Glomerular visceral epithelial cell (primary cell): Measurements from ENCODE around the gene SYNDIG1.

Experiments used
- DNase-seq: peaks from one replicate; pipeline ENCODE4 v3.0.0-alpha.2; 2016; ENCODE audit errors: extremely low spot score

Gene SYNDIG1

DNA sequence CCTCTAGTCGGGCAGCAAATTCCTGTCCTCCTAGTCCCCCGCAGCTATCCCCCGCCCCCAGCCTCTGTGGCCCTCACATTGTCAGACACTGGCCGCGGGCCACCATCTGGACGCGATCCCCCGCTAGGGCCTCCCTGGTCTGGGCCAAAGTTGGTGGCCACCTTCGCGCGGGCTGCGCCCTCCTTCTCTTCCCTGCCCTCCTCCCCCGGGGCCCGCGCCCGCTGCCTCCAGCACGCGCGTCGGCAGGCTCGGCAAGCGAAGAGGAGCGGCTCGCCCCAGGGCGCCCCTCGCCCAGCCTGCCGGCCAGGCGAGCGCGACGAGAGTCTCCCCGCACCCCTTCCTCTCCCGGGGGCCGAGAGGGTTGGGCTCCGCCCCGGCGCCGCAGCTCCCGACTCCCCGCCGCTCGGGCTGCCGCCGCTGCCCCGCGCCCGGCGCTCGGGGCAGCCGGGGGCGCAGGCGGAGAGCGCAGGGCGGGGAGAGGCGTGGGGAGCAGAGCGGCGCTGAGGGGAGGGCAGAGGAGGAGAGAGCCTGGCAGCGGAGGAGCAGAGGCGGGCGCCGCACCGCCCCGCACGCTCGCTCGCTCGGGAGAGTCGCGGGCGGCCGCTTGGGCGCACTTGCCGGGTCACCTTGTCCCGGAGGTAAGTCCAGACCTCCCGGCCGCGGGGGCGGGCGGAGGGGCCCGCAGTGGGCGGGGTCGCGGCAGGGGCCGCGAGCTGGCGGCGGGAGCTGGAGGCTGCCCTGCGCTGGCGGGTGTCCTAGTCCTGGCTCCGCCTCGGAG lies at the start of gene SYNDIG1:
SYNDIG1 (plus strand) TSS at position 514 of the 778 bp plus-strand sequence. CDS start 73,469 bp downstream, outside the sequence.
- no peak for DNase-seq

DNA sequence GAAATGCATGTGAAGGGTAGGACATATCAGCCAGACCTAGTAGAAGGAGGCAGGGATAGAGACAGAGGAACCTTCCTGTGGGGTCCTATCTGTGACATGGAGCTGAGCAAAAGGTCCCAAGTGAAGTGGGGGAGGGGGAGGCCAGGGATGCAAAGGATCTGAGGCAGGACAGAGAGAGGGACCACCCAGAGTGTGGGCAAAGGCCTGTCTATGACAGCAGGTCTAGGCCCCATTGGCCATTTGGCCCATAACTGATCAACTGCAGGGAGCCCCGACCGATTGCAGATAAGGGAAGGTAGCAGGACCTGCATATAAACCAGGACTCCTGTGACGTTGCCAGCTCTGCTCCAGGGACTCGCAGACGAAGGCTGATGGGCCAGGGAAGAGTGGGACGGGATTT lies 49.6 kb upstream of the SYNDIG1 start:
- DNase-seq: no peak

DNA sequence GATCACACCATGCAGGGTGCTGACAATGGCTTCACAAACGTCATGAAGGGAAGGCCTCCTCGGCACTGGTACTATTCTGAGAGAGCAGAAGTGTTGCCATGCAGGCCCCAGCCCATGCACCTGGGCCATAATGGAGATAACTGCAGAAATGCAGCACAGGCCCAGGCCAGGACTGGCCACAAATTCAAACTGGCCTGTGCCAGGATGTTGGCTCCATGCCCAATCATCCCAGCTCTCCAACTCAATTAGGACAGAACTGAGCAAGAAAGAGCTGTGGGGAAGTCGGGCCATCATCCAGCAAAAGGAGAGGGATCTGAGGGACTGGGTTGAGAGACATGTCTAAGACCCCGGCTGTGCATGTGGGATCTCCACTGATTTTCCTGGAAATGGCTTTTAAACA lies 48.9 kb upstream of the SYNDIG1 start:
- DNase-seq: no peak

DNA sequence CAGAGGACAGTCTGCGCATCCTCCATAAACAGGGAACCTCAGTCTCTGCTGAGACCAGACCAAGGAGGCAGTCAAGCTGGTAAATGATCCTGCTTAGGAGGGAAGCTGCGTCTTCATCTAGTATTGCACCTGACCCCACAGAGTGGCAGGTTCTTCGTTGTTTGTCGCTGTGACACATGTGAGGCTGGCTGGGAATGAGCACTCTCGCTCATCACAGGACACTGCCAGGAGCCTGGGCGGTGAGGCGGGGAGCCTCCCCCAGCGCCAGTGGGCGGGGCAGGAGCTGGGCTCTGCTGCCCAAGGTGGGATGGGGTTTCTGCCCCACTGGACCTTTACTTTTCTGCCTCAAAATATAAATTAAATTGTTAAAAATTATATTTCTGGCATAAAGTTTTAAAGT lies 48.4 kb upstream of the SYNDIG1 start:
- no peak for DNase-seq

DNA sequence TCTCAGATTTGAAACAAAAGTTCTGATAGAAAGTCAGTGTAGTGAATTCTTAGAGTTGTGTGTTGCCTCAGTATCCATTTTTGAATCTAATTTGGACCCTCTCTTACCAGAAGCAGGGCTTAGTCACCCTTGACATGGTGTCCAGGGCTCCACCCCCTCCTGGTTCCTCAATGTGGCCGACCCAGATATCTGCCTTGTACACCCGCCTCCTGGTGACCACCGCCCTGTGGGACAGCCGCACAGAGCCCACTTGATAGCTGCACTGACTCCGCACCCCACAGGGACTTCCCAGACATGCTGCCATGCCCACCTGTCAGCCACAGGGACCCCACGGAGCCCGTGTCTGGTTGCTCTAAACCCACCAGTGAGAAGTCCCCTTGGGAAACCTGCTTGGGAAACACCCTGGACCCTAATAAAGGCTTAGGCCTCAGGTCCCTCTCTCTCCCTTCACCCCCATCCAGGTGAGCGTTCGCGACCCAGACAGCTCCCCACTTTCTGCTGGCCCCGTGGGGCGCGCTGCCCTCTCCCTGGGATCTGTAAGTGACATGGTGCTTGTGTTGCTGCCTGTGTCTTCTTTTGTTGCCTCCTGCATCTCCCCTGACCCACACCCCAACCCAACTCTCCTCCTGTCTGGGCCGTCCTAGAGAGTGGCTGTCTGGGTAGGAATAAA lies 47.2 kb upstream of the SYNDIG1 start:
- DNase-seq: no peak

DNA sequence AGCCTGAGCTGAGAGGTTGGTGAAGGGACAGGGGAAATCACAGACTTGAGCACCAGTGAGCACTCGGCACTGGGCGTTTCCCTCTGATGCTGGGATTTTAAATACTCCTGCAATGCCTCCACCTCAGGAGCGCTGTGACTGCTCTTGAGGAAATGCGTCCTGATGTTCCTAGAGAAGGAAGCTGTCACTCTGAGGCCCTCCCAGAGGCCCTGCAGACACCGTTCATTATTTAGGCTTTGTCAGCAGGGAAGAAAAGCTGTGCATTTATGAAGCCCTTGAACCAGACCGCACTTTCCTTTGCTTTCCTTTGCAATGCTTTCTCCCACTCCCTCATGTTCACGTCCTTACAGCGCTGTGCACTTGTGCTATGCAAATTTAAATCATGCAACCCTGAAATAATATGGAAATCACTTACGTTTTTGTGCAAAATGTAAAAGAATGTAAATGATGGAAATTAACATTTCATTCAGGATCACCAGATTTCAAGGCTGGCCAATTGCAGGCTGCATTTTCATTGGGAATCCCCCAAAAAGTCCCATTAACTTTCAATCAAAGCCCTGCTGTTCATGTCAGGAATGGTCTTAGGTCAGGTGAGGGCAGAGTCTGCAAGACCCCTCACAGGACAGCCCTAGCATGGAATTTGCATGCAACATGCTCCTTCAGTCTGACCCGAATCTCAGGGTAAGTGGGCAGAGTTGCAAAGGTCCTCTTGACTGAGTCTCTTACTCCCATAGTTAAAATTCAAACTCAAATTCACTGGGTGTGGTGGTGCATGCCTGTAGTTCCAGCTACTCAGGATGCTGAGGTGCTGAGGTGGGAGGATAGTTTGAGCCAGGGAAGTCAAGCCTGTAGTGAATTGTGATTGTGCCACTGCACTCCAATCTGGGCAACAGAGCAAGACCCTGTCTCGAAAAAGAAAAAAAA lies 45.8 kb upstream of the SYNDIG1 start:
- no peak for DNase-seq

DNA sequence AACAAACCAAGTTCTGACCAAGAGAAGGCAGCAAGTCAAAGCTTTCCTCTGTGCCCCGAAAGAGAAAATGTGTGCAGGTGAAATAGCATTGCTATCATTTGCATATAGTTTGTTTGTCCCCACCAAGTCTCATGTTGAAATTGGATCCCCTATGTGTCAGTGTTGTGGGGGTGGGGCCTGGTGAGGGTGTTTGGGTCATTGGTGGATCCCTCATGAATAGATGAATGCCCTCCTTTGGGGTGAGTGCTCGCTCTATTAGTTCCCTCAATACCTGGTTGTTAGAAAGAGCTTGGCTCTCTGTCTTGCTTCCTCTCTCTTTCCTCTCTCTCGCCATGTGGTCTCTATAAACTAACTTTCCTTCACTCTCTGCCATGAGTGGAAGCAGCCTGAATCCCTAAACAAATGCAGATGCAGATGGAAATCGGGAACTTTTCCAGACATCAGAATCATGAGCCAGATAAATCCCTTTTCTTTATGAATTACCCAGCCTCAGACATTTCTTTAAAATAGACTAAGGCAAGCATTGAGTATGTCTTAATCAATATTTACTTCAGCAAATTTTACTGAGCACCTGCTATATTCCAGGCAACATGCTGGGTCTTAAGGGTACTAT lies 43.8 kb upstream of the SYNDIG1 start:
- DNase-seq: no peak

DNA sequence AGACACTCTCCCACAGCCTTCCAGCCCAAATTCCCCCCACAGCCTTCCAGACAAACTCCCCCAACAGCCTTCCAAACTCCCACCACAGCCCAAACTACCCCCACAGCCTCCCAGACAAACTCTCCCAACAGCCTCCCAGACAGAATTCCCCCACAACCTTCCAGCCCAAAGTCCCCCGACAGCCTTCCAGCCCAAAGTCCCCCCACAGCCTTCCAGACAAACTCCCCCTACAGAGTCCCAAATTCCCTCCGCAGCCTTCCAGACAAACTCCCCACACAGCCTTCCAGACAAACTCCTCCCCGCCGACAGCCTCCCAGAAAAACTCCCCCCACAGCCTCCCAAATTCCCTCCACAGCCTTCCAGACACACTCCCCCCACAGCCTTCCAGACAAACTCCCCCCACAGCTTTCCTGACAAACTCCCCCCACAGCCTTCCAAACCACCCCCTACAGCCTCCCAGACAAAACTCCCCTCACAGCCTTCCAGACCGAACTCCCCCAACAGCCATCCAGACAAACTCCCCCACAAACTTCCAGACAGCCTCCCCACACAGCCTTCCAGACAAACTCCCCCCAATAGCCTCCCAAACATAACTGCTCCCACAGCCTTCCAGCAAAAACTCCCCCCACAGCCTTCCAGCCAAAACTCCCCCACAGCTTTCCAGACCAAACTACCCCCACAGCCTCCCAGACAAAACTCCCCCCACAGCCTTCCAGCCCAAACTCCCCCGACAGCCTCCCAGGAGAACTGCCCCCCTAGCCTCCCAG lies 38.0 kb upstream of the SYNDIG1 start:
- DNase-seq: no peak

DNA sequence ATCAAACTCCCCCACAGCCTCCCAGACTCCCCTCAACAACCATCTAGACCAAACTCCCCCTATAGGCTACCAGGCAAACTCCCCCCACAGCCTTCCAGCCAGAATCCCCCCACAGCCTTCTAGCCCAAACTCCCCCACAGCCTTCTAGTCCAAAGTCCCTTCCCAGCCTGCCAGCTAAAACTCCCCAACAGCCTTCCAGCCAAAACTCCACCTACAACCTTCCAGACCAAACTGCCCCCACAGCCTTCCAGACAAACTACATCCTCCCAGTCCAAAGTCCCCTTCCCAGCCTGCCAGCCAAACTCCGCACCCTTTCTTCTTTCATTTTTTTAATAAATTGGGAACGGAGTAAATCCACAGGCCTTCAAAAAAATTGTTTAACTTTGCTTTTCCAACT lies 37.4 kb upstream of the SYNDIG1 start:
- DNase-seq: no peak

DNA sequence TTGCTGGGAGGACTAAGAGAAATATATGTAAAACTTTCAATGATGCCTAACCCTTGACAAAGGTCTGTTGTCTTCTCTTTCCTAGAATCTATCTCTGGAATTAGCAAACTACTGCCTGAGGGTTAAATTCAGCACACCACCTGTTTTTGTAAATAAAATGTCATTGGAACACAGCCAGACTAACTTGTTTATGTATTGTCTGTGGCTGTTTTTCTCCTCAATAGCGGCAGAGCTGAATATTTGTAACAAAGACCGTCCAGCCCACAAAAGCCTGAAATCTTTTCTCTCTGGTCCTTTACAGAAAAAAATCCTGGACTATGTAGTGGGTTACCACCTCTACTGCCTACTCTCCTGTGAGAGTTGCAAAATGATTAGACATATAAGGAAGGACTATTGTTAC lies 33.3 kb upstream of the SYNDIG1 start:
- no peak for DNase-seq

DNA sequence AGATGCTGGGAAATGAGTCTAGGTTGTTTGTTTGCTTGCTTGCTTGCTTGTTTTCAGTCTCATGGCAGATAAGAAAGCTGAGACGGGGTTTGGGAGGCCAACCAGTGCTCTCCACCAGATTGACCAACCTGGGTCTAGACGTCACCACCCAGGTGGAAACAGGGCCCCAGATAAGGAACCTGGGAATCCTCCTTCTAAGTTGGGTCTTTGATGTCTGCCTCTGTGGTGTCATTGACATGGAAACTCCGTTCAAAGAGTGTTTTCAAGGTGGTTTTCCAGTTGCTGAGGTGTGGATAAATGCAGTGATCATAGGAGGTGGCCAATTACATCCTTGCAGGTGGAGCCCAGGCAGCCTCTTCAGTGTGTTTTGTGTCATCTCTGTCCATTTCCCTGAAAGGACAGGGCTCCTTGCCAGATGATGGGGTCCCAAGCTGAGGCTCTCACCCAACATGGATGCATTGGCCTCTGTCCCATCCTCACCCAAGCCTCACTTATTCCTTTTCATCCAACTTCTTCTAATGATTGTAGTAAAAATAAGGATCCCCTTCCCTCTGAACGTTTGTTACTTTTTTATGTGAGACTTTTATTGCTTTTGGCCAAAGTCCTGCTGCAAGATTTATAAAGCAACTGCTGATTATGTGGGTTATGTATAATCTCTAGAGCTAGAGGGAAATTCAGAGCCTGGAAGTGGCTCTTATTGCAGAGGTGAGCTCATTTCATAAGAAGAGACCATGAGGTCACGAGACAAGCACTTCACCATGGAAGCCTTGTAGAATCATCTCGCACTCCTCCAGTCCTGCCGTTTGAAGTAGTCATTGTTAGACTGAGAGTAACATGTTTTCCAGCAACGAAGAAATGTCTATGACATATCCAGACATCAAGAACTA lies 32.0 kb upstream of the SYNDIG1 start:
- DNase-seq: no peak

DNA sequence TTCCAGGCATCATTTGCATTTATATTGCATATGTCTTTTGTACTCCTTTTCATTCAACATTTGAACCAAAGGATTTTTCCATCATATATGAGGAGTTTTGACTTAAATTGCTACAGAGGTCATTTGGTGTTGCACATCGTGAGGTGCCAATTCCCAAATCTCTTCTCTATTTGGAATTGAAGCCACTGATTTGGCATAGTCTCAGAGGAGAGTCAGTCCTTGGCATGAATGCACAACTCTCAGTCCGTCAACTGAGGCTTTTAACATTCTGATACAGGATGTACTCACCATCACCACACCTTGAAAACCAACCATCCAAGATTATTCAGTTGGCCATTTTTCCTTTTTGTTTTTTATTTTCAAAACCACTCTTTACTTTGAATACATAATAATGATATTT lies 31.1 kb upstream of the SYNDIG1 start:
- DNase-seq: no peak

DNA sequence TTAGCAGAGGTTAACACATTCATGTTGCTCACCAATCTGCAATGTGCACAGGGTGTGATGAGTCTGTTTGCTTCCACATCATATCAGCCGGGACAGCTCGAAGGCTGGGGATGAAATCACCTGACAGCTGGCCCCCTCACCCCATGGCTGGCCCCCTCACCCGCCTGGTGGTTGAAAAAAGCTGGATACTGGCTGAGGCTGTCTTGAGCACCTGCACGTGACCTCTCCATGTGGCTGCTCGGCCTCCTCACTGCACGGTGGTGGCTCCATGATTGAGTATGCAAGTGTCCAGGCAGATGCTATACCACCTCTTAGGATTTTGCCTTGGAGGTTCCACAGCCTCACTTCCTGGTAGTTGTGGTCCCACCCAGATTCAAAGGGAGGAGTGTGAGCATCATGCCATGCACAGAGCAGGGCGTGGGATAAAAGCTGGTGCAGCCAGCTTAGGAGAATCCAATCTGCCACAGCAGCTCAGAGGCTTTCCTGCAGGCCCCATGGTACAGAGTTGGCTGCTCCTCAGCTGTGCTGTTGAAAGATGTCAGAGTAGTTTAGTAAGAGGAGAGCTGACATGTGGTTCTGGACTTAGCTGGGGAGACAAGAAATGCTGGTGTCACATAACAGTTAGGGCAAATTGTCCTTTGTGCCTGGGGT lies 29.6 kb upstream of the SYNDIG1 start:
- no peak for DNase-seq

DNA sequence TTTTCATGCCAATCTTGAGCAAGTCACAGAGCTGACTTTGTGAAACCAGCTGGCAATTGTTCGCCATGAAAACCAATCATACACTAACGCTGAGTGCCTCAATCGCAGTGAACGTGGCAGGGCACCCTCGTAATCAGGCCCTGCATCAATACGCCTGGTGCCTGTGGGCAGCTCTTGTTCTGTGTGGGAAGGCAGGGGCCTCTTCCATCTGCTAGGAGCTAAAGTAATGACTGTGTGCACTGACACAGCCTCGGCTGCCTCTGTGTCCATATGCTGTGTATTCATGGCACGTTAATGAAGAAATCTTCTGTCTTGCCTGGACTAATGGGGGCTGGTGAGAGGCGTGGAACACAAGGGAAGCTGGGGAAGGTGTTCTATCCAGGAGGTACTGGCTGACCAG lies 27.8 kb upstream of the SYNDIG1 start:
- no peak for DNase-seq

DNA sequence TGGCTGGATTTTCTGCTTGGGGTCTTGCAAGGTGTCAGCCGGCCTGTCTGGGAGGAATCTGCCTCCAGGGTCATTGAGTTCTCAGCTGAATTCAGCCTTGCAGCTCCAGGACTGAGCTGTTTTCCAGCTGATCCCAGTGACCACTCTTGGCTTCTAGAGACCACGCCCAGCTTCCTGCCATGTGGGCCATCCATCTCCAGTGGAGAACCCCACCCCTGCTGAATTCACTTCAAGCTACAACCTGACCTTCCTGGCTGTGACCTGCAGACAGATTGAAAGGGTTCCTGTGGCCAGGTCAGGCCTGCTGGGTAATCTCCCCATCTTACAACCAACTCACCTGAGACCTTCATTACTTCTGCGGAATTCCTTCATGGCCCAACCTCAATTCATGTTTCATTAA lies 26.5 kb upstream of the SYNDIG1 start:
- DNase-seq: no peak

DNA sequence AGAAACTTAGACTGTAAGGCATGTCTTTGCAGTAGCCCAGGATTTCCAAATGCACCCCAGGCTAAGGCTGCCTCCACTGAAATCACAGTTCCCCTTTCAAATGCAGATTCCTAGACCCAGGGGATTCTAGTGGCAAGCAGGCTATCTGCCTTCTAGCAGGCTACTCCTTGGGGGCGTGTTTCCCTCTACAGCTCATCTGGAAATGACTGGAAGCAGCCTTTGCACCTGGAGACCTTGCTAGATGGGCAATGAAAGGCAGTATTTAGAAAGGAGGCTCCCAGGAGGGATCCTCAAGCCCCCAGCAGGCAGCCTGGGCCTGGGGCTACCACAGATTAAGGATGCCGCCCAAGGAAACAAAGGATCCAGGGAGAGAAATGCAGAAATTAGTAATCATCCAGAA lies 26.0 kb upstream of the SYNDIG1 start:
- DNase-seq: no peak

DNA sequence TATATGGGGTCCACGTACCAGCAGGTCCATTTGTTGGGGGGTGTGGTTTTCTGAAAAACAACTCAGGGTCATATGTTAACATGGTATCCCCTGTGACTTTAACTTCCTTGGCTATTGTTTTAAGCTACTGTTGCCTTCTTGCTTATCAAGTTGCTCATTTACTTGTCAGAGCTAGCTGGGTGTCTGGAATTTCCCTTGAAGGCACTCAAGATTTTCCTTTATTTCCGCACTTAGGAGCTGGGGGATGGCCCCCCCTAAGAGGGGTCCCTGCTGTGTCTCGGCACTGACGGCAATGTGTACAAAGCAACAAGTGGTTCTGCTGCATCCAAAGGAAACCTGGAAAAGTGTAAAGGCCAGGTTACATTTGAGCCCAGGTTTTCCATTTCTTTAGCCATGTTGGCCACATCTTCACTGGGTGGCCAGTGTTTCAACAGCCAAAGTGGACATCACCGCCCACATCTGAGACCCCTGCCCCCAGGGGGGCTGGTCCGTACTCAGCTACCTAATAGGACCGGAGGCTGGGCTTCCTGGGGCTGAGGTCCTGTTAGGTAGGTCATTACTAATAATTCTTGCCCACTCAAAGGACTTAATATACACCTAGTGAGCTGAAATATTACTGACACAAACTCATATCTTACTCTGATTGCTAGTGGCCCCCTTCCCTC lies 24.8 kb upstream of the SYNDIG1 start:
- DNase-seq: no peak

DNA sequence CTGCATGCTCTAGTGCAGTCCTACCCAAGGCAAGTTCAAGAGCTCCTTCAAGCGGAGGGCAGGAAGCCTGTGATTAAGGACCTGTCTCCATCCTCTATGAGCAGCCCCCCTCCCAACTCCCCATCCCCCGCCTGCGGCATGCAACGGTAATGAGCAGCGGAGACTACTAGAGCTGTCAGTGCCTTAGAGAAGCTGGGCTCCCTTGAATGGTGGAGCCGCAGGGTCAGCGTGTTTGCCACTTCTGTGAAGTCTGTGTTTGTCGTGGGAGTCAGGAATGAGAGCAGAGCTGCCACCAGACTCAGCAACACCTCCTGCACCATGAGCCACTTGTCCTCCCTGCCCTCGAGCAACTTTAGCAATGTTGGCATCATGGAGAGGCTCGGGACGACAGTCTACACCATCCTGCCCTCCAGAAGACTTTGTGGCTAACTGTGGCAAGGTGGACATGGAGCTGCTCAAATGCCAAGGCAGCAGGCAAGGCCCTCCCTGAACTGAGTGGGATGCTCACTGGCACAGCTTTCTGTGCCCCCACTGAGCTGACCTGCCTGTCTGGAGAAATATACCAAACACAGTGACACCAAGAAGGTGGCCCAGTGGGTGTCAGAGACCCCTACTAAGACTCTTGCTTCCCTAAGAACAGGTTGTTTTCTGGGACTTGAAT lies 23.8 kb upstream of the SYNDIG1 start:
- no peak for DNase-seq

DNA sequence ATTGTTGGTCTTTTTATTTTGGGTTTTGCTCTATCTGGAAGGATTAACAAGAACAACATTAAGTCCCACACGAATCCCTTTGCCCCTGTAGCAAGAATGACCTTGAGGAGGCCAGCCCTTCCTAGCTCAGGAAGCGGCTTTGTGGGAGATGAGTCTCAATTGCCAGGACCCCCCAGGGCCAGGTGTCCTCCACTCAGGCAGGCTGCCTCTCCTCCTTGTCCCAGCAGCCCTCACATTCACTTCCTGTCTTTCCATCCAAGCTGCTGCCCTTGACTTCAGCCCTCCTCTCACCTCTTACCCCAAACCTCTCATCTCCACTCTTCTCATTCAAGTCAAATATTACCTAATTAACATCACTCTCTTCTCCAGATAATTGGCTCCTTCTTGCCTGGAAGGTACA lies 22.6 kb upstream of the SYNDIG1 start:
- DNase-seq: no peak
